Panc1 (cell line): ENCODE measurements around the gene PANK2. TPM values are rescaled to one million over a fixed set of nuclear protein-coding genes. Genes with fewer than 3 reads are reported as not detected.

Source experiments
- ATAC-seq: fragments of 200-7000 bp; cut with Tn5 transposase; 2 replicates; pipeline ENCODE4 v1.9.1; 2020; ENCODE audit warnings: mild to moderate bottlenecking, moderate library complexity
- BruUV-seq: library from RNA; stranded (reverse); fragments of 400-500 nt; replicated peaks from 2 replicates; lab custom pipeline; 2021; lab: Mats Ljungman, UMichigan
- CTCF ChIA-PET: fragments of 300-600 bp; sonication (Branson Sonifier 250); formaldehyde crosslinking; loops from one replicate; lab custom pipeline; 2022; ENCODE audit warnings: antibody characterized with exemption; lab: Charles Lee
- POLR2A ChIA-PET: fragments of 300-600 bp; sonication (Branson Sonifier 250); formaldehyde crosslinking; loops from one replicate; lab custom pipeline; 2022; ENCODE audit warnings: antibody characterized with exemption; lab: Charles Lee
- DNase-seq: peaks from one replicate; pipeline ENCODE4 v3.0.0-alpha.2; 2010; ENCODE audit warnings: low read depth, low spot score
- H3K27ac ChIP-seq: 2 replicates; pipeline ENCODE4 v1.5.1; 2011; ENCODE audit warnings: mild to moderate bottlenecking, low read length, inconsistent platforms
- H3K27me3 ChIP-seq: fragments of 200-500 bp; sonication (Bioruptor generic); 2 replicates; pipeline ENCODE4 v1.6.0; 2014; ENCODE audit warnings: low read length, inconsistent platforms; ENCODE audit not compliant: control insufficient read depth, insufficient read depth
- H3K36me3 ChIP-seq: fragments of 200-500 bp; sonication (Bioruptor generic); 2 replicates; pipeline ENCODE4 v1.5.1; 2014; ENCODE audit warnings: inconsistent platforms, mild to moderate bottlenecking, low read length, moderate library complexity; ENCODE audit not compliant: control insufficient read depth, insufficient read depth
- H3K4me1 ChIP-seq: 2 replicates; pipeline ENCODE4 v1.5.1; 2011; ENCODE audit warnings: inconsistent platforms, mild to moderate bottlenecking, low read length, moderate library complexity; ENCODE audit not compliant: control insufficient read depth, insufficient read depth
- H3K4me3 ChIP-seq, 2 experiments: 2 replicates each; pipeline ENCODE4 v1.5.1; 2011 to 2012; ENCODE audit warnings: low read depth in 2 of 2, low read length in 2 of 2, mild to moderate bottlenecking in 2 of 2, inconsistent platforms in 1 of 2, moderate library complexity in 1 of 2
- H3K9me3 ChIP-seq: fragments of 200-500 bp; sonication (Bioruptor generic); 2 replicates; pipeline ENCODE4 v1.5.1; 2014; ENCODE audit warnings: low read depth, mild to moderate bottlenecking, inconsistent platforms, low read length, moderate library complexity; ENCODE audit not compliant: control insufficient read depth, insufficient read depth
- POLR2AphosphoS5 ChIP-seq: IDR thresholded peaks from 2 replicates; pipeline ENCODE4 v1.6.1; 2012; ENCODE audit warnings: mild to moderate bottlenecking, low read depth, low read length, moderate library complexity
- SIN3A ChIP-seq: IDR thresholded peaks from 2 replicates; pipeline ENCODE4 v1.6.1; 2012; ENCODE audit warnings: low read depth, mild to moderate bottlenecking, low read length, moderate library complexity, borderline replicate concordance; ENCODE audit not compliant: insufficient read depth
- TCF7L2 ChIP-seq: IDR thresholded peaks from 2 replicates; pipeline ENCODE4 v1.6.1; 2011; ENCODE audit warnings: mild to moderate bottlenecking, low read depth, low read length, inconsistent platforms
- in situ Hi-C: cut with HindIII; loops from 2 replicates; pipeline ENCODE4 v1.10.0; 2016; ENCODE audit warnings: low sequenced_read_pairs, low pct_unique_long_range_greater_than_20kb
- intact Hi-C: fragments of 100-400 bp; cut with micrococcal nuclease; formaldehyde crosslinking; loops from one replicate; pipeline ENCODE4 v1.10.0; 2022; ENCODE audit not compliant: unreplicated experiment
- total RNA-seq: library from RNA; stranded (reverse); gene quantifications from one replicate; pipeline ENCODE4 v1.2.1, GENCODE V29; 2021; ENCODE audit not compliant: unreplicated experiment
- TF ChIP-seq, protein P1 (sequence below), 2 experiments: IDR thresholded peaks; 2 replicates each; pipeline ENCODE4 v1.6.1; 2011 to 2012; ENCODE audit warnings: low read depth in 2 of 2, control low read depth in 1 of 2, low read length in 1 of 2, mild to moderate bottlenecking in 1 of 2, moderate library complexity in 1 of 2; ENCODE audit not compliant: insufficient read depth in 1 of 2
- TF ChIP-seq, protein P2 (sequence below): fragments of 450-650 bp; IDR thresholded peaks from 2 replicates; pipeline ENCODE4 v1.5.1; 2017; ENCODE audit warnings: mild to moderate bottlenecking

Gene PANK2
- total RNA-seq, 1 experiment from 2014 or later: 40.9 TPM

DNA sequence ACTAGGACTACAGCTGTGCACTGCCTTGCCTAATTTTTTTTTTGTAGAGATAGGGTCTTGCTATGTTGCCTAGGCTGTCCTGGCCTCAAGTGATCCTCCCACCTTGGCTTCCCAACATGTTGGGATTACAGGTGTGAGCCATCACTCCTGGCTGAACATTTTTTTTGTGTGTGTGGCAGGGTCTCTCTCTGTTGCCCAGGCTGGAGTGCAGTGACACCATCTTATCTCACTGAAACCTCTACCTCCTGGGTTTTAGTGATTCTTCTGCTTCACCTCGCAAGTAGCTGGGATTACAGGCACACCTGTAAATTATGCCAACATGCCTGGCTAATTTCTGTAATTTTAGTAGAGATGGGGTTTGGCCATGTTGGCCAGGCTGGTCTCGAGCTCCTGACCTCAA, 25.3 kb downstream of the PANK2 start:
- Histone ChIP-seq H3K27ac (no peak overlapping the region), H3K36me3 (peaks cover 32% of the 10 kb centered on the region), H3K4me3 (no peak overlapping the region), H3K4me1 (no peaks in the 10 kb centered on the region), H3K27me3 (no peaks in the 10 kb centered on the region), H3K9me3 (no peaks in the 10 kb centered on the region)
- TF ChIP-seq, protein P1, sequence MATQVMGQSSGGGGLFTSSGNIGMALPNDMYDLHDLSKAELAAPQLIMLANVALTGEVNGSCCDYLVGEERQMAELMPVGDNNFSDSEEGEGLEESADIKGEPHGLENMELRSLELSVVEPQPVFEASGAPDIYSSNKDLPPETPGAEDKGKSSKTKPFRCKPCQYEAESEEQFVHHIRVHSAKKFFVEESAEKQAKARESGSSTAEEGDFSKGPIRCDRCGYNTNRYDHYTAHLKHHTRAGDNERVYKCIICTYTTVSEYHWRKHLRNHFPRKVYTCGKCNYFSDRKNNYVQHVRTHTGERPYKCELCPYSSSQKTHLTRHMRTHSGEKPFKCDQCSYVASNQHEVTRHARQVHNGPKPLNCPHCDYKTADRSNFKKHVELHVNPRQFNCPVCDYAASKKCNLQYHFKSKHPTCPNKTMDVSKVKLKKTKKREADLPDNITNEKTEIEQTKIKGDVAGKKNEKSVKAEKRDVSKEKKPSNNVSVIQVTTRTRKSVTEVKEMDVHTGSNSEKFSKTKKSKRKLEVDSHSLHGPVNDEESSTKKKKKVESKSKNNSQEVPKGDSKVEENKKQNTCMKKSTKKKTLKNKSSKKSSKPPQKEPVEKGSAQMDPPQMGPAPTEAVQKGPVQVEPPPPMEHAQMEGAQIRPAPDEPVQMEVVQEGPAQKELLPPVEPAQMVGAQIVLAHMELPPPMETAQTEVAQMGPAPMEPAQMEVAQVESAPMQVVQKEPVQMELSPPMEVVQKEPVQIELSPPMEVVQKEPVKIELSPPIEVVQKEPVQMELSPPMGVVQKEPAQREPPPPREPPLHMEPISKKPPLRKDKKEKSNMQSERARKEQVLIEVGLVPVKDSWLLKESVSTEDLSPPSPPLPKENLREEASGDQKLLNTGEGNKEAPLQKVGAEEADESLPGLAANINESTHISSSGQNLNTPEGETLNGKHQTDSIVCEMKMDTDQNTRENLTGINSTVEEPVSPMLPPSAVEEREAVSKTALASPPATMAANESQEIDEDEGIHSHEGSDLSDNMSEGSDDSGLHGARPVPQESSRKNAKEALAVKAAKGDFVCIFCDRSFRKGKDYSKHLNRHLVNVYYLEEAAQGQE (IDR thresholded peaks at IDR 0.05; ENCODE audit: insufficient read depth in 1 of 2, low read depth in 2 of 2, low read length in 1 of 2): no peak
- TF ChIP-seq POLR2AphosphoS5 (no peak), TCF7L2 (no peak), SIN3A (no peak)
- TF ChIP-seq, protein P2, sequence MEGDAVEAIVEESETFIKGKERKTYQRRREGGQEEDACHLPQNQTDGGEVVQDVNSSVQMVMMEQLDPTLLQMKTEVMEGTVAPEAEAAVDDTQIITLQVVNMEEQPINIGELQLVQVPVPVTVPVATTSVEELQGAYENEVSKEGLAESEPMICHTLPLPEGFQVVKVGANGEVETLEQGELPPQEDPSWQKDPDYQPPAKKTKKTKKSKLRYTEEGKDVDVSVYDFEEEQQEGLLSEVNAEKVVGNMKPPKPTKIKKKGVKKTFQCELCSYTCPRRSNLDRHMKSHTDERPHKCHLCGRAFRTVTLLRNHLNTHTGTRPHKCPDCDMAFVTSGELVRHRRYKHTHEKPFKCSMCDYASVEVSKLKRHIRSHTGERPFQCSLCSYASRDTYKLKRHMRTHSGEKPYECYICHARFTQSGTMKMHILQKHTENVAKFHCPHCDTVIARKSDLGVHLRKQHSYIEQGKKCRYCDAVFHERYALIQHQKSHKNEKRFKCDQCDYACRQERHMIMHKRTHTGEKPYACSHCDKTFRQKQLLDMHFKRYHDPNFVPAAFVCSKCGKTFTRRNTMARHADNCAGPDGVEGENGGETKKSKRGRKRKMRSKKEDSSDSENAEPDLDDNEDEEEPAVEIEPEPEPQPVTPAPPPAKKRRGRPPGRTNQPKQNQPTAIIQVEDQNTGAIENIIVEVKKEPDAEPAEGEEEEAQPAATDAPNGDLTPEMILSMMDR: no peak
- DNase-seq: no peak
- ChIA-PET CTCF (no interaction called here), POLR2A (no interaction called here)
- BruUV-seq: no TSS peak
- ATAC-seq: no peak
- intact Hi-C loops (no loop called here), in situ Hi-C loops (no loop called here)

DNA sequence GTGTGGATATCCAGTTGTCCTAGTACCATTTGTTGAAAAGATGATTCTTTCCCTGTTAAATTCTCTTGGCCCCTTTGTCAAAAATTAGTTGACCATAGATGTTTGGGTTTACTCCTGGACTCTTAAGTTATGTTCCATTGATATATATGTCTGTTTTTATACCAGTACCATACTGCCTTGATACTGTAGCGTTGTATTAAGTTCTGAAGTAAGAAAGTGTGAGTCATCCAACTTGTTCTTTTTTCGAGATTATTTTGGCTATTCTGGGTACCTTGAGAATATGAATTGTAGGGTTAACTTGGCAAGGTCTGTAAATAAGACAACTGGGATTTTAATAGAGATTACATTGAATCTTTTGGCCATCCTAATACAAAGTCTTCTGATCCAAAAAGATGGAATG, 26.5 kb downstream of the PANK2 start:
- in situ Hi-C loops: no loop called here
- peaks cover 28% of the 10 kb centered on the region for H3K36me3 ChIP-seq
- ATAC-seq: no peak
- CTCF ChIA-PET: no interaction called here
- no peaks in the 10 kb centered on the region for H3K4me1 ChIP-seq
- no peaks in the 10 kb centered on the region for H3K9me3 ChIP-seq
- TF ChIP-seq, protein P2: no peak
- TF ChIP-seq, protein P1 (IDR thresholded peaks at IDR 0.05; ENCODE audit: insufficient read depth in 1 of 2, low read depth in 2 of 2, low read length in 1 of 2): no peak
- TF ChIP-seq SIN3A (no peak), TCF7L2 (no peak), POLR2AphosphoS5 (no peak)
- BruUV-seq: no TSS peak
- H3K4me3 ChIP-seq: no peak overlapping the region
- H3K27me3 ChIP-seq: no peaks in the 10 kb centered on the region
- intact Hi-C loops: no loop called here
- POLR2A ChIA-PET: interaction anchor here (0.6 kb wide), 1 partner anchor 10 kb away, joined by 3 read pairs; no protein-coding TSS in a partner anchor
- no peak for DNase-seq
- no peak overlapping the region for H3K27ac ChIP-seq
